SK-N-SH (cell line): ENCODE data around the gene HS6ST1. TPM values are rescaled to one million over a fixed set of nuclear protein-coding genes. Genes with fewer than 3 reads are reported as not detected.

ENCODE experiments used
- CTCF ChIA-PET: fragments of 300-600, 350-600 bp; formaldehyde crosslinking; extraction: SDS; loops from one replicate; lab custom pipeline; 2021; lab: Yijun Ruan, JAX
- POLR2A ChIA-PET: fragments of 350-600 bp; sonication (Branson Sonifier 250); formaldehyde crosslinking; extraction: SDS; loops from one replicate; lab custom pipeline; 2020; ENCODE audit warnings: antibody characterized with exemption, inconsistent platforms; lab: Yijun Ruan, JAX
- DNase-seq: peaks from one replicate; pipeline ENCODE4 v3.0.0; 2012
- H2AFZ ChIP-seq: fragments of 200-600 bp; sonication (generic); 2 replicates; pipeline ENCODE4 v1.8.1; 2016; ENCODE audit warnings: antibody characterized with exemption, mild to moderate bottlenecking, low read depth
- H3F3A ChIP-seq: fragments of 200-600 bp; sonication (generic); replicated peaks from 2 replicates; pipeline ENCODE3; 2016; ENCODE audit warnings: antibody characterized with exemption, mild to moderate bottlenecking; ENCODE audit not compliant: insufficient read depth
- H3K27ac ChIP-seq, 2 experiments: fragments of 200-500 bp in 1 of 2; fragments of 200-600 bp in 1 of 2; sonication (Bioruptor generic) in 1 of 2; sonication (generic), shearing (Covaris generic) in 1 of 2; 2 replicates each; pipeline versions ENCODE4 v1.5.1 to v1.6.1; 2014 to 2016; ENCODE audit warnings: low read depth in 2 of 2, inconsistent platforms in 1 of 2, low read length in 1 of 2, mild to moderate bottlenecking in 1 of 2, mixed read lengths in 1 of 2
- H3K27me3 ChIP-seq: fragments of 200-600 bp; sonication (generic), shearing (Covaris generic); 2 replicates; pipeline ENCODE4 v1.6.1; 2016; ENCODE audit warnings: mixed run types; ENCODE audit not compliant: insufficient read depth
- H3K36me3 ChIP-seq, 2 experiments: fragments of 200-500 bp in 1 of 2; fragments of 200-600 bp in 1 of 2; sonication (Bioruptor generic) in 1 of 2; sonication (generic) in 1 of 2; replicated peaks in 1 of 2; 2 replicates each; pipeline versions ENCODE3 to v1.5.1; 2014 to 2016; ENCODE audit warnings: low read length in 1 of 2, mild to moderate bottlenecking in 1 of 2; ENCODE audit not compliant: insufficient read depth in 2 of 2, control insufficient read depth in 1 of 2
- H3K4me1 ChIP-seq, 2 experiments: fragments of 200-500 bp in 1 of 2; fragments of 200-600 bp in 1 of 2; sonication (Bioruptor generic) in 1 of 2; sonication (generic), shearing (Covaris generic) in 1 of 2; 2 replicates each; pipeline versions ENCODE4 v1.5.1 to v1.6.1; 2014 to 2016; ENCODE audit warnings: low read depth in 1 of 2, low read length in 1 of 2, mixed run types in 1 of 2; ENCODE audit not compliant: insufficient read depth in 2 of 2, control insufficient read depth in 1 of 2
- H3K4me2 ChIP-seq: fragments of 200-600 bp; sonication (generic), shearing (Covaris generic); 2 replicates; pipeline ENCODE4 v1.6.1; 2017; ENCODE audit warnings: mixed run types
- H3K4me3 ChIP-seq, 2 experiments: fragments of 200-500 bp in 1 of 2; fragments of 200-600 bp in 1 of 2; sonication (Bioruptor generic) in 1 of 2; sonication (generic), shearing (Covaris generic) in 1 of 2; 2 replicates each; pipeline versions ENCODE4 v1.5.1 to v1.8.1; 2014 to 2016; ENCODE audit warnings: low read depth in 2 of 2, inconsistent platforms in 1 of 2, low read length in 1 of 2, mild to moderate bottlenecking in 1 of 2, mixed read lengths in 1 of 2, moderate library complexity in 1 of 2
- H3K79me2 ChIP-seq: fragments of 200-600 bp; sonication (generic); 2 replicates; pipeline ENCODE4 v1.8.1; 2017; ENCODE audit warnings: mild to moderate bottlenecking; ENCODE audit not compliant: insufficient read depth
- H3K9ac ChIP-seq: fragments of 200-600 bp; sonication (generic); 2 replicates; pipeline ENCODE4 v1.6.1; 2017; ENCODE audit warnings: mixed run types
- H3K9me2 ChIP-seq: fragments of 200-600 bp; sonication (generic); 2 replicates; pipeline ENCODE4 v1.6.1; 2017; ENCODE audit warnings: mixed run types
- H3K9me3 ChIP-seq: fragments of 200-600 bp; sonication (generic); 2 replicates; pipeline ENCODE4 v1.6.1; 2017; ENCODE audit warnings: mixed run types, mild to moderate bottlenecking, moderate library complexity
- H4K20me1 ChIP-seq: fragments of 200-600 bp; sonication (generic); 2 replicates; pipeline ENCODE4 v1.6.1; 2017; ENCODE audit warnings: mild to moderate bottlenecking, mixed run types; ENCODE audit not compliant: insufficient read depth
- CHD2 ChIP-seq: fragments of 150-350 bp; IDR thresholded peaks from 2 replicates; pipeline ENCODE4 v1.6.1; 2018; ENCODE audit warnings: low read length; ENCODE audit not compliant: partially characterized antibody
- FOSL2 ChIP-seq: IDR thresholded peaks from 2 replicates; pipeline ENCODE4 v1.4.0; 2012; ENCODE audit warnings: low read depth, mild to moderate bottlenecking, moderate library complexity, borderline replicate concordance
- FOXJ3 ChIP-seq: sonication (generic); formaldehyde crosslinking; IDR thresholded peaks from 2 replicates; pipeline ENCODE4 v1.5.1; 2020; ENCODE audit warnings: mild to moderate bottlenecking, missing genetic modification reagents
- GATA2 ChIP-seq: sonication (generic); formaldehyde crosslinking; IDR thresholded peaks from 2 replicates; pipeline ENCODE4 v1.5.0; 2020; ENCODE audit warnings: mild to moderate bottlenecking, missing genetic modification reagents
- JUND ChIP-seq: IDR thresholded peaks from 2 replicates; pipeline ENCODE4 v1.4.0; 2012
- MEF2A ChIP-seq: IDR thresholded peaks from 2 replicates; pipeline ENCODE4 v1.4.0; 2012; ENCODE audit warnings: low read depth, borderline replicate concordance
- NFIC ChIP-seq: IDR thresholded peaks from 2 replicates; pipeline ENCODE4 v1.4.0; 2012; ENCODE audit warnings: borderline replicate concordance
- SMC3 ChIP-seq: IDR thresholded peaks from 2 replicates; pipeline ENCODE4 v1.6.1; 2012; ENCODE audit warnings: low read depth, low read length, improper control_type of control experiment
- TAF1 ChIP-seq: IDR thresholded peaks from 2 replicates; pipeline ENCODE4 v1.6.1; 2012; ENCODE audit warnings: low read depth, mild to moderate bottlenecking, low read length, moderate library complexity, borderline replicate concordance
- TCF12 ChIP-seq: IDR thresholded peaks from 2 replicates; pipeline ENCODE4 v1.4.0; 2012
- WGBS: methylation state at CpG from one replicate; pipeline ENCODE4 v1.1.6; 2017; ENCODE audit warnings: low lambda C conversion rate; 5-methylcytosine and 5-hydroxymethylcytosine counted together
- polyA plus RNA-seq, 3 experiments: library from polyadenylated mRNA; depleted of rRNA; stranded (reverse); fragments of >200 nt; gene quantifications; 2 replicates each; pipeline ENCODE4 v1.2.3, GENCODE V29; 2012
- TF ChIP-seq, protein P1 (sequence below): fragments of 150-350 bp; IDR thresholded peaks from 2 replicates; pipeline ENCODE4 v1.6.1; 2017; ENCODE audit warnings: antibody characterized with exemption, low read length, low read depth, borderline replicate concordance
- TF ChIP-seq, protein P2 (sequence below): IDR thresholded peaks from 2 replicates; pipeline ENCODE4 v1.6.1; 2012; ENCODE audit warnings: mild to moderate bottlenecking, low read depth, low read length, moderate library complexity
- TF ChIP-seq, protein P3 (sequence below): fragments of 200-600 bp; sonication (generic); IDR thresholded peaks from 2 replicates; pipeline ENCODE4 v1.6.1; 2017; ENCODE audit warnings: antibody characterized with exemption, mild to moderate bottlenecking, moderate library complexity
- TF ChIP-seq, protein P4 (sequence below): IDR thresholded peaks from 2 replicates; pipeline ENCODE4 v1.4.0; 2012; ENCODE audit warnings: low read depth

Gene HS6ST1
- polyA plus RNA-seq, 1 of the 3 experiments (the other 2 are of a cell fraction) = 5.9 TPM

DNA sequence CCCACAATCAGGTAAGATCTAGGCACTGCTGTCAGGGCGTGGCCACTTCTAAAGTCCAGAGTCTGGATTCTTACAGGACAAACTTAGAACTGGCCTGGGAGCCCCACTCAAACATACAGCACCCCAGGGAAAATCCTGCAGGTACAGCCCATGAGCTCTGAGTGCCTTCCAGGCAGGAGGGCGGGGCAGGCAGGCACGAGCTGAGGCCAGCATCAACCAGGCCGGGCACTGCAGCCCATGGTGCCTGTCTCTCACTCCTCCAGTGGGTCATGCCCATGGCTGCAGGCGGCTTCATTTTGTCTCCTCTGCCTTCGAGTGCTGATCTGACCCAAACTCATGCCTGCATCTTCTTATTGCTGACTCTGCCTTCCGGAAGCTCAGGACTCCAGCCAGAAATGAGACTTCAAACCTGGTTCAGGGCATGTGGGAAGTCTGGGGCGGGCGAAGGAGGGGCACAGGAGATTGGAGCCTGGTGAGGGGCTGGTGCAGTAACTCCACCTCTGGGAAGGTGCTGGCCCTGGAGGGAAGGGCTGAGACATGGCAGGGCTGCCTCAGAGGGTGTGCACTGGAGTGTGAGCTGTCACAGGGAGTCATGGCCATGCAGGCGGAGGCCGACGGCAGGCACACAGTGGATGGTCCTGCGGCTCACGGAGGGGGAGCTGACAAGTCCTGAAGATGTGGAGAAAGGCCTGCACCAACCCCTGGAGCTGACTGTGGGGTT, 40.5 kb downstream of the HS6ST1 start:
- Histone ChIP-seq H3K9me2 (no peaks in the 10 kb centered on the region), H3F3A (no peaks in the 10 kb centered on the region), H3K4me1 (peaks cover 0 to 34% of the 10 kb centered on the region in 2 experiments; a peak in 1 of 4 replicates), H4K20me1 (no peaks in the 10 kb centered on the region), H3K36me3 (peaks cover 0 to 9% of the 10 kb centered on the region in 2 experiments), H3K9ac (no peak overlapping the region), H3K27me3 (no peaks in the 10 kb centered on the region), H3K4me3 (no peak overlapping the region), H3K9me3 (no peaks in the 10 kb centered on the region), H3K79me2 (no peaks in the 10 kb centered on the region), H2AFZ (no peak overlapping the region), H3K27ac (no peak overlapping the region), H3K4me2 (no peak overlapping the region)
- 87% methylated on average over 8 of the region's 14 CpGs for WGBS
- TF ChIP-seq JUND (no peak), CHD2 (no peak), MEF2A (no peak), GATA2 (CRISPR knock-in tag) (no peak), TAF1 (no peak), FOXJ3 (CRISPR knock-in tag) (no peak), SMC3 (no peak), FOSL2 (no peak), NFIC (no peak), TCF12 (no peak)
- TF ChIP-seq, protein P1, sequence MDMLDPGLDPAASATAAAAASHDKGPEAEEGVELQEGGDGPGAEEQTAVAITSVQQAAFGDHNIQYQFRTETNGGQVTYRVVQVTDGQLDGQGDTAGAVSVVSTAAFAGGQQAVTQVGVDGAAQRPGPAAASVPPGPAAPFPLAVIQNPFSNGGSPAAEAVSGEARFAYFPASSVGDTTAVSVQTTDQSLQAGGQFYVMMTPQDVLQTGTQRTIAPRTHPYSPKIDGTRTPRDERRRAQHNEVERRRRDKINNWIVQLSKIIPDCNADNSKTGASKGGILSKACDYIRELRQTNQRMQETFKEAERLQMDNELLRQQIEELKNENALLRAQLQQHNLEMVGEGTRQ = no peak
- TF ChIP-seq, protein P2, sequence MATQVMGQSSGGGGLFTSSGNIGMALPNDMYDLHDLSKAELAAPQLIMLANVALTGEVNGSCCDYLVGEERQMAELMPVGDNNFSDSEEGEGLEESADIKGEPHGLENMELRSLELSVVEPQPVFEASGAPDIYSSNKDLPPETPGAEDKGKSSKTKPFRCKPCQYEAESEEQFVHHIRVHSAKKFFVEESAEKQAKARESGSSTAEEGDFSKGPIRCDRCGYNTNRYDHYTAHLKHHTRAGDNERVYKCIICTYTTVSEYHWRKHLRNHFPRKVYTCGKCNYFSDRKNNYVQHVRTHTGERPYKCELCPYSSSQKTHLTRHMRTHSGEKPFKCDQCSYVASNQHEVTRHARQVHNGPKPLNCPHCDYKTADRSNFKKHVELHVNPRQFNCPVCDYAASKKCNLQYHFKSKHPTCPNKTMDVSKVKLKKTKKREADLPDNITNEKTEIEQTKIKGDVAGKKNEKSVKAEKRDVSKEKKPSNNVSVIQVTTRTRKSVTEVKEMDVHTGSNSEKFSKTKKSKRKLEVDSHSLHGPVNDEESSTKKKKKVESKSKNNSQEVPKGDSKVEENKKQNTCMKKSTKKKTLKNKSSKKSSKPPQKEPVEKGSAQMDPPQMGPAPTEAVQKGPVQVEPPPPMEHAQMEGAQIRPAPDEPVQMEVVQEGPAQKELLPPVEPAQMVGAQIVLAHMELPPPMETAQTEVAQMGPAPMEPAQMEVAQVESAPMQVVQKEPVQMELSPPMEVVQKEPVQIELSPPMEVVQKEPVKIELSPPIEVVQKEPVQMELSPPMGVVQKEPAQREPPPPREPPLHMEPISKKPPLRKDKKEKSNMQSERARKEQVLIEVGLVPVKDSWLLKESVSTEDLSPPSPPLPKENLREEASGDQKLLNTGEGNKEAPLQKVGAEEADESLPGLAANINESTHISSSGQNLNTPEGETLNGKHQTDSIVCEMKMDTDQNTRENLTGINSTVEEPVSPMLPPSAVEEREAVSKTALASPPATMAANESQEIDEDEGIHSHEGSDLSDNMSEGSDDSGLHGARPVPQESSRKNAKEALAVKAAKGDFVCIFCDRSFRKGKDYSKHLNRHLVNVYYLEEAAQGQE = no peak
- TF ChIP-seq, protein P3, sequence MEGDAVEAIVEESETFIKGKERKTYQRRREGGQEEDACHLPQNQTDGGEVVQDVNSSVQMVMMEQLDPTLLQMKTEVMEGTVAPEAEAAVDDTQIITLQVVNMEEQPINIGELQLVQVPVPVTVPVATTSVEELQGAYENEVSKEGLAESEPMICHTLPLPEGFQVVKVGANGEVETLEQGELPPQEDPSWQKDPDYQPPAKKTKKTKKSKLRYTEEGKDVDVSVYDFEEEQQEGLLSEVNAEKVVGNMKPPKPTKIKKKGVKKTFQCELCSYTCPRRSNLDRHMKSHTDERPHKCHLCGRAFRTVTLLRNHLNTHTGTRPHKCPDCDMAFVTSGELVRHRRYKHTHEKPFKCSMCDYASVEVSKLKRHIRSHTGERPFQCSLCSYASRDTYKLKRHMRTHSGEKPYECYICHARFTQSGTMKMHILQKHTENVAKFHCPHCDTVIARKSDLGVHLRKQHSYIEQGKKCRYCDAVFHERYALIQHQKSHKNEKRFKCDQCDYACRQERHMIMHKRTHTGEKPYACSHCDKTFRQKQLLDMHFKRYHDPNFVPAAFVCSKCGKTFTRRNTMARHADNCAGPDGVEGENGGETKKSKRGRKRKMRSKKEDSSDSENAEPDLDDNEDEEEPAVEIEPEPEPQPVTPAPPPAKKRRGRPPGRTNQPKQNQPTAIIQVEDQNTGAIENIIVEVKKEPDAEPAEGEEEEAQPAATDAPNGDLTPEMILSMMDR = no peak
- TF ChIP-seq, protein P4, sequence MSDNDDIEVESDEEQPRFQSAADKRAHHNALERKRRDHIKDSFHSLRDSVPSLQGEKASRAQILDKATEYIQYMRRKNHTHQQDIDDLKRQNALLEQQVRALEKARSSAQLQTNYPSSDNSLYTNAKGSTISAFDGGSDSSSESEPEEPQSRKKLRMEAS = no peak
- no peak for DNase-seq
- POLR2A ChIA-PET = no interaction called here
- CTCF ChIA-PET = interaction anchor here (0.7 to 2.1 kb wide), 2 partner anchors 10 to 23 kb away, joined by 3 to 5 read pairs; no protein-coding TSS in a partner anchor
